Glomerular visceral epithelial cell (primary cell): ENCODE data around the gene SEC24C.
A peak's percentile ranks its signal among the peaks of the same experiment; 100 is the strongest.
"Not testable (repeated sequence)": the region's sequence is repeated elsewhere in the genome, so short reads cannot be mapped to it uniquely, and the experiment has no call there.

Source experiments
- DNase-seq: peaks from one replicate; pipeline ENCODE4 v3.0.0-alpha.2; 2016; ENCODE audit errors: extremely low spot score

Gene SEC24C

DNA sequence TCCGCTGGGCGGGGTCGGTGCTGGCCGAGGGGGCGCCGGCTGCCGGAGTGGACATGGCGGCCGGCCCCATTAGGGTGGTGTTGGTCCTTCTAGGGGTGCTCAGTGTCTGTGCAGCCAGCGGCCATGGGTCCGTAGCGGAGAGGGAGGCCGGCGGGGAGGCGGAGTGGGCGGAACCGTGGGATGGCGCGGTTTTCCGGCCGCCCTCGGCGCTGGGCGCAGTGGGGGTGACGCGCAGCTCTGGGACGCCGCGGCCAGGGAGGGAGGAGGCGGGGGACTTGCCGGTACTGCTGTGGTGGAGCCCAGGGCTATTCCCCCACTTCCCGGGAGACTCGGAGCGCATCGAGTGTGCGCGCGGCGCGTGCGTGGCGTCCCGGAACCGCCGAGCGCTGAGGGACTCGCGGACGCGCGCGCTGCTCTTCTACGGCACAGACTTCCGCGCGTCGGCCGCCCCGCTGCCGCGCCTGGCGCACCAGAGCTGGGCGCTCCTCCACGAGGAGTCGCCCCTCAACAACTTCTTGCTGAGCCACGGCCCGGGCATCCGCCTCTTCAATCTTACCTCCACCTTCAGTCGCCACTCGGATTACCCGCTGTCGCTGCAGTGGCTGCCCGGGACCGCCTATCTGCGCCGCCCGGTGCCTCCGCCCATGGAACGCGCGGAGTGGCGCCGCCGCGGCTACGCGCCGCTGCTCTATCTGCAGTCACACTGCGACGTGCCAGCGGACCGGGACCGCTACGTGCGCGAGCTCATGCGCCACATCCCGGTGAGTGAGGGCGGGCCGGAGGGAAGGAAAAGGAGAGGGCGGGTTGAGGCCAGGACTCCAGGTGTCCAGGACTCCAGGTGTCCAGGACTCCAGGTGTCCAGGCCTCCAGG, 28.3 kb downstream of the SEC24C start:
- DNase-seq, result peak; percentile 84

DNA sequence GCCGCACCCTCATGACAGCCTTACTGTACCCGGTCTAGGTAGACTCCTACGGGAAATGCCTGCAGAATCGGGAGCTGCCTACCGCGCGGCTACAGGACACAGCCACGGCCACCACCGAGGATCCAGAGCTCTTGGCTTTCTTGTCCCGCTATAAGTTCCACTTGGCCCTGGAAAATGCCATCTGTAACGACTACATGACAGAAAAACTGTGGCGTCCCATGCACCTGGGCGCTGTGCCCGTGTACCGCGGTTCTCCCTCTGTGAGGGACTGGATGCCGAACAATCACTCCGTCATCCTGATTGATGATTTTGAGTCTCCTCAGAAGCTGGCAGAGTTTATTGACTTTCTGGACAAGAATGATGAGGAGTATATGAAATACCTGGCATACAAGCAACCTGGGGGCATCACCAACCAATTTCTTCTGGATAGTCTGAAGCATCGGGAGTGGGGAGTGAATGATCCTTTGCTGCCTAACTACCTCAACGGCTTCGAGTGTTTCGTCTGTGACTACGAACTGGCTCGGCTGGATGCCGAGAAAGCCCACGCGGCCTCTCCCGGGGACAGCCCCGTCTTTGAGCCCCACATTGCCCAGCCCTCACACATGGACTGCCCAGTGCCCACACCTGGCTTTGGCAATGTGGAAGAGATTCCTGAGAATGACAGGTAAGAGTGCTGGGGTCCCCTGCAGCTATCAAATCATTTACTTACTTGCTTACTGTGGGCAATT, 29.1 kb downstream of the SEC24C start:
- no peak for DNase-seq

DNA sequence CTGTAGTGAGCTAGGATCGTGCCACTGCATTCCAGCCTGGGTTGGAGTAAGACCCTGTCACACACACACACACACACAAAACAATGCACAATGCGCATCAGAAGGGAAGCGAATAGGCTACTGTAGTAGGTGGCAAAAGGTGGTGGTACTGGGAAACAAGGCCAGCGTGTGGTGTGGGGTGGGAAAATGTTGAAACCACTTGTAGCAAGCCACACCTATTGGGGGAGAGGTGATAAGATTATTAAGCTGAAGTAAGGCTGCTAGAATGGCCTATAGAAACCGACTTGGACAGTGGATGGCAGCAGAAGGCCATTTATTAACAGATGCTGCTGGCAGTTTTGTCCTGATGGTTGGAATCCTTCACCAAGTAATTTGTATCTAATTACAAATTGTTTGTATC, 30.5 kb downstream of the SEC24C start:
- peak; percentile 48 for DNase-seq

DNA sequence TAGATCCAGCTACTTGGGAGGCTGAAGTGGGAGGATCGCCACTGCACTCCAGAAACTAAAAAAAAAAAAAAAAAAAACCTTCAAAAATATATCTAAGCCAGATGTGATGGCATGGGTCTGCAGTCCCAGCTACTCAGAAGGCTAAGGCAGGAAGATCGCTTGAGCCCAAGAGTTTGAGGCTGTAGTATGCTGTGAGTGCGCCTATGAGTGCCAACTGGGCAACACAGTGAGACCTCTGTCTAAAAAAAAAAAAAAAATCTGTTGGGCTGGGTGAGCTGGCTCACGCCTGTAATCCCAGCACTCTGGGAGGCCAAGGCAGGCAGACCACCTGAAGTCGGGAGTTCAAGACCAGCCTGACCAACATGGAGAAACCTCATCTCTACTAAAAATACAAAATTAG, 34.8 kb downstream of the SEC24C start:
- no peak for DNase-seq

DNA sequence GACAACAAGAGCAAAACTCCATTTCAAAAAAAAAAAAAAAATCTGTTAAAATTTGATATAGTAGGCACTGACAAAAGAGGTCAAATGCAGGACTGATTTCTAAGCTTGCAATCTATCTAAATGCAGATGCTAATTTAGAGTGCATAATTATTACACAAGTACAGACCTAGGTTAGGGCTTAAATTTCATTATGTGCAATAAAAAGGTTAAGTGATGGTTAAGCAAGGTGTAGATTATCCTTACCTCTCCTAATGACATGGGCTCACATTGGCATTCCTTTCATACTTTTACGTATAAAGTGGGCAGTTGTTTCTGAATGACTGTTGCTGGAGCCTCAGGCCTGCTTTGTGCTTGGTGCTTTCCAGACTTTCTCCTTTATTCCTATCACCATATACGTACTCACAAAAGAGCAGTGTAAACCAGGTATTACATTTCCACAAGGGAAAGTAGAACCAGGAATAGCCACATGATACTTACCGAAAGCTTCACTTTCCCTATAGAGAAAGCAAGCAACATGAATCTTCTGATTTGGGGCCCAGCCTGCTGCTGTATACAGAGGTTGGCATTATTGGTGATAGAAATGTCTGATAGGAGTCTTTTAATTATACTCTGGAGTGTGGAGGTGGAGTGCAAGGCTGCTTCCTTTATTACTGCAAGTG, 35.5 kb downstream of the SEC24C start:
- no peak for DNase-seq

DNA sequence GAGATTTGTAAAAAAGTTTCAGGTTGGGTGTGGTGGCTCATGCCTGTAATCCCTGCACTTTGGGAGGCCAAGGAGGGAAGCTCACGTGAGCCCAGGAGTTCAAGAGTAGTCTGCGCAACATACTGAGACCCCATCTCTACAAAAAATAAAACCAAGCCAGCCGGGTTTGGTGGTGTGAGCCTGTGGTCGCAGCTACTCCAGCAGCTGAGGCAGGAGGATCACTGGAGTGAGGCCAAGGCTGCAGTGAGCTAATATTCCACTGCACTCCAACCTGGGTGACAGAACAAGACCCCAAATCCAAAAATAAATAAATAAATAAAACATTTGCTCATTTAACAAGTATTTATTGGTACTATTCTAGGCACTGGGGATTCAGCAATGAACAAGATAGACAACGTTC, 36.1 kb downstream of the SEC24C start:
- DNase-seq, result no peak

DNA sequence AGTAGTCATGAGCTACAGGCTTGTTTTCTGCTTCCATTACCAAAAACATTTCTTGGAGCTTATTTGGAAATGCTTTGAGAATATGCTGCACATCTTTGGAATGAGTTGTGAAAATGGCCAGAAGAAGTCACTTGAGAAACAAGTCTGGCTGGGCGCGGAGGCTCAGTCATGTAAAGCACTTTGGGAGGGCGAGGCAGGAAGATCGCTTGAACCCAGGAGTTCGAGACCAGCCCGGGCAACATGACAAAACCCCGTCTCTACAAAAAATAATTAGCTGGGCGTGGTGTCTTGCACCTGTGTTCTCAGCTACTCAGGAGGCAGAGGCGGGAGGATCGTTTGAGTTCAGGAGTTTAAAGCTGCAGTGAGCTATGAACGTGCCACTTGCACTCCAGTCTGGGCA, 36.8 kb downstream of the SEC24C start:
- no peak for DNase-seq

DNA sequence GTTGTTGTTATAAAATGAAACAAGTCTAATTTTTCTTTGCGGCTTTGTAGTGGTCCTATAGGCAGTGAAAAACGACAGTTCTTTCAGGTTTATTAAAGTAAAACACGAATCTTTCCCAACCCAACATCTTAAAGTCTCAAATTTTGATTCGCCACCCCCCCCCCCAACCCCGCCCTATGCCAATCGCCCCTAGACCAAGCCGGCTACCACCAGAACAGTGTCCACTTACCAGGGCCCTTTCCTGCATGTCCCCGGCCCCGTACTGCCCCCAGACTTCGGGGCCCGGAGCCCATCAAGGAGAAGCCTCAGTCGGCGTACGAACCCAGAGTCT, 37.3 kb downstream of the SEC24C start:
- DNase-seq, result no peak

DNA sequence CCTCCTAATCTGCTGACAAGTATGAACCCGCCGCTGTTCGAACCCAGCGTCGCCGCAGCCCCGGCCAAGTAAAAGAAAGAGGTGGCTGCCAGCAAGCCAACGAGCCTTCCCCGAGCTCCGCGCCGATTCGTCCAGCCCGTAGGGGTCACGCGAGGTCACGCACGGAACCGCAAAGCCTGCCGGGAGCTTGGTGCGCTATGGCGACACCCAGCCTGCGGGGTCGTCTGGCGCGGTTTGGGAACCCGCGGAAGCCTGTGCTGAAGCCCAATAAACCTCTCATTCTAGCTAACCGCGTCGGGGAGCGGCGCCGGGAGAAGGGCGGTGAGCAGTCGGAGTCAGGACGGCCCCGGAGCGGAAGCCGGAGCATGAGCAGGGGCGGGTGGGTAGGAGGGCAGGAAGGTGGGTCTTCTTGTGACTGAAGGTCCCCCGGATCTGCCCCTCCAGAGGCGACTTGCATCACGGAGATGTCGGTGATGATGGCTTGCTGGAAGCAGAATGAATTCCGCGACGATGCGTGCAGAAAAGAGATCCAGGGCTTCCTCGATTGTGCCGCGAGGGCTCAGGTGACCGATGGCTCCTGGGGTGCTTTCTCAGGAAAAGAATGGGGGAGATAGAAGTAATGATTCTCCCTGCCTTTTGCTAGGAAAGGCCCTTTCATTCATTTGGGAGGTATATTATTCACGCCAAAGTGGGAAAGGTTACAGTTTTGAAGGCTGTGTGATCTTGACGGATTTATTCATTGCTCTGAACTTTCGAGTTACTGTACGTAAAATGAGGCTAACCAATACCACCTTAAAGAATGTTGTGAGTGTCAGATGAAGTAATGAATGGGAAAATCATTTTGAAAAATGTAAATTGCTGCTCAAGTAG, 37.9 kb downstream of the SEC24C start, which contains the start of gene CHCHD1:
TSS of gene CHCHD1 (plus strand) at position 170 of the 870 bp plus-strand sequence. CDS start at position 198, 28 bp downstream.
- DNase-seq, result peak; percentile 81

DNA sequence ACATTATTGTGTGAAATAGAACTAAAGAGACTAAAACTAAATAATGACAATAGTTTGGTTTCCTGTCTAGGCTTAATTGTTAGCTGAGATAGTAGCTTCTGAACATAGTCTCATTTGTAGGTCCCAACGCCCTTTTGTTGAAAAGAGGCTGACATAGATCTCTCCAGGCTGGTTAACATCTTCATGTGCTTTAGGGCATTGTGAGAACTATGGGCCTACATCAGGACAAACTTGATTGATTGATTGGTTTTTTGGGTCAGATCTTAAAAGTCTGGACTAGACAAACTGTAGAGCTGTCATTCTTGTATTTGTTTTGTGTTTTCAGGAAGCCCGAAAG, 38.5 kb downstream of the SEC24C start:
- no peak for DNase-seq

DNA sequence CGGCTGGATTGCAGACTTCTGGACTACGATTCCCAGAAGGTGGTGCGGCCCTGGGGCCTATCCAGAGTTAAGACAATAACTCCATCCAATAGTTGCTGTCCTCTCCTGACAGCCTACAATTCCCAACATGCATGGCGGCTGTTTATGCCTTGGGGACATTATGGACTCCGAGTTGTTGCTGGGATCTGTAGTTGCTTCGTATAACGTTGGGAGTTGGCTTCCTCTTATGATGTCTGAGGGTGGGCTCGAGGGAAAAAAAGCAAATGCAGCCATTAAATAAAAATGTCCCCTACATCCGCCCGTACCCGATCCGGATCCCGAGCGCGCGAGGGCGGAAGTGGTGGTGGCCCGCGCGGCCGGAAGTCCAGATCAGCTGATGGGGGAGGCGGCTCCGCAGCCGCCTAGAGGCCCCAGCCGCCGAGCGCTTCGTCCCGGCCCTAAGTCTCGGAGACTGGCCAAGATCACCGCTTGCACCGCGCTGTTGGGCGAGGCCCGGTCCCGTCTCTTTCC, 41.1 kb downstream of the SEC24C start, which contains the start of gene ZSWIM8:
TSS of gene ZSWIM8 (plus strand) at position 396 of the 510 bp plus-strand sequence. CDS start 273 bp downstream, outside the sequence.
- DNase-seq, result peak; percentile 87

DNA sequence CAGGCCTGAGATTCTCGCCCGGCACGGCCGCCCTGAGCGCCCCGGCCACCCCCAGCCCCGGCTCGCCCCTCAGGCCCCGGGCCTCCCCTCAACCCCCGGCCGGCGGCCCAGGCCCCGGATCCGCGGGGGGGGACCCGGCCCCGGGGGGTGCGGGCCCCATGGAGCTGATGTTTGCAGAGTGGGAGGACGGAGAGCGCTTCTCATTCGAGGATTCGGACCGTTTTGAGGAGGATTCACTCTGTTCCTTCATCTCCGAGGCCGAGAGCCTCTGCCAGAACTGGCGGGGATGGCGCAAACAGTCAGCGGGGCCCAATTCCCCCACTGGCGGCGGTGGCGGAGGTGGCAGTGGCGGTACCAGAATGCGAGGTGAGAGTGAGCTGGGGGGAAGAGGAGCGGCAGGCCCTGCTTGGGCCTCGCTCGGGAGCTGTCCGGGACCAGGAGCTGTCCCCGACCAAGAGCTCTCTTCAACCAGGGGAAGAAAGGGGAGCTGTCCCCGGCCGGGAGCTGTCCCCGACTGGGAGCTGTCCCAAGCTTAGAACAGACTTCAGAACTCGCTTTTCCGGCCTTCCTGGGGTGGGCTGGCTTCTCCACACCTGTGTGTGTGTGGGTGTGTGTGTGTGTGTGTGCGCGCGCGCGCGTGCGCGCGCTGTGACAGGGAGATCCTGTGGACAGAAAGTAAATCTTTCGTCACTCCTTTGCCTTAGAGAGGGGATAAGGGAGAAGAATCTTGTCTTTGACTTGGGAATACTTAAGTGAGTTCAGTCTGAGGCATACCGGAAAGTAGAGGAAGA, 41.7 kb downstream of the SEC24C start:
- peak; percentile 46 for DNase-seq

DNA sequence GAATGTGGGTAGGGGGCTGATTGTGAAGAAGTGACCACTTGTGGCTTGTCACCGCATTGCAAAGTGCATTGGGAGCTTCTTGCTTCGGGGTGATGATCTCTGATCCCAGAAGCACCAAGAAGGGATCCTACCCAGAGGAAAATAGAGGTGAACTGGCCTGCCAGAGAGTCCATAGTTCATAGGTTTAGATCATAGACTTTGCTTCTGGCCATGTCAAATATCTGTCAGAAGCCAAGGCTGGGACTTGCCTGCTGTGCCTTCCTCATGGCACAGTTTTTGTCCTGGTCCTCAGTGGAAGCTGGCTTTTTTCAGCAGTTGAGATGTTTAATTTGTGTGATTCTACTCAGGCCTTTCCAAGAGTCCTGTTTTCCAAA, 42.3 kb downstream of the SEC24C start:
- DNase-seq, result no peak

DNA sequence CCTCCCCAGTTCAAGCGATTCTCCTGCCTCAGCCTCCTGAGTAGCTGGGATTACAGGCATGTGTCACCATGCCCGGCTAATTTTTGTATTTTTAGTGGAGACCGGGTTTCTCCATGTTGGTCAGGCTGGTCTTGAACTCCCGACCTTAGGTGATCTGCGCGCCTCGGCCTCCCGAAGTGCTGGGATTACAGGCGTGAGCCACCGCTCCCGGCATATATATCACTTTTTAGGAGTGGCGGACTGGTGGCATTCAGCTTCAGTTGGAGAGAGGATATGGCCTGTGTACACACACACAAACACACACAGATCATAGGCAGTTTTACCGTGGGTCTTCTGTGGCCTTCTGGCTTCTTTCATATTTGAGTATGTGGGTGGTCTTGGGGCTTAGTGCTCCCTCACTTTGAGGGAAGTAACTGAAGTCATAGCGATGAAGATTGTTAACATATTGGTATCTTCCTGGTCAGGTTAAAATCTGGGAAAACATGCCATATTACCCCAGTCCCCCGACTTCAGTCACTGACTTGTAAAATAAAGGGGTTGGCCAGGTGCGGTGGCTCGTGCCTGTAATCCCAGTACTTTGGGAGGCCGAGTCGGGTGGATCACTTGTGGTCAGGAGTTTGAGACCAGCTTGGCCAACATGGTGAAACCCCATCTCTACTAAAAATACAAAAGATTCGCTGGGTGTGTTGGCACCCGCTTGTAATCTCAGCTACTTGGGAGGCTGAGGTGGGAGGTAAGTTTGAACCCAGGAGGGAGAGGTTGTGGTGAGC, 43.0 kb downstream of the SEC24C start:
- DNase-seq, result not testable (repeated sequence)

DNA sequence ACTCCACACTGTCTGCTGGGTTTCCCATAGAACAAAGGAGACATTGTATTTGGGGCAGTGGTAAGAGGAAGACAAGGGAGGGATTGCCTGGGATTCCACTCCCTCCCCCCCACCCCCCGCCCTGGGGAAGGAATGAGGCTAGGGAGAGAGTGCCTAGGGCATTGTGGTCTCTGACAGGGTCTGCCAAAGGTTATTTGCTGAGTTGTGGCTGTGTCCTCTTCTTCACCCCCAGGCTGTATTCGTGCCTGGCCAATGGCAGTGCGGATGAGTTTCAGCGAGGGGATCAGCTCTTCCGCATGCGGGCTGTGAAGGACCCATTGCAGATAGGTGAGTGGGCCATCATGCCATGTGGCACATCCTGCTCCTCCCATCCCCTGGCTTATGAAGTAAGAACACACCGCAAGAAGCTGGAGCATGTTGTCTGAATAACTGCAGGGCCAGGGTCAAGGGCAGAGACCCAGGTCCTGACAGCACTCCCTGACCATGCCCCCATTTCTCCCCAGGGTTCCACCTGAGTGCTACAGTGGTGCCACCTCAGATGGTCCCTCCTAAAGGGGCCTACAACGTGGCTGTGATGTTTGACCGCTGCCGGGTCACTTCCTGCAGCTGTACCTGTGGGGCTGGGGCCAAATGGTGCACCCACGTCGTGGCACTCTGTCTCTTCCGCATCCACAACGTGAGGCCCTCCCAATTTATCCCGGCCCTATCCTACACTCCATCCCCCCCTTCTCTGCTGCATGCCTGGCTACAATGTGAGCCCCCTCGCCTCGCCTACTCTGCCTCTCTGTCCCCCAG, 44.9 kb downstream of the SEC24C start:
- no peak for DNase-seq

DNA sequence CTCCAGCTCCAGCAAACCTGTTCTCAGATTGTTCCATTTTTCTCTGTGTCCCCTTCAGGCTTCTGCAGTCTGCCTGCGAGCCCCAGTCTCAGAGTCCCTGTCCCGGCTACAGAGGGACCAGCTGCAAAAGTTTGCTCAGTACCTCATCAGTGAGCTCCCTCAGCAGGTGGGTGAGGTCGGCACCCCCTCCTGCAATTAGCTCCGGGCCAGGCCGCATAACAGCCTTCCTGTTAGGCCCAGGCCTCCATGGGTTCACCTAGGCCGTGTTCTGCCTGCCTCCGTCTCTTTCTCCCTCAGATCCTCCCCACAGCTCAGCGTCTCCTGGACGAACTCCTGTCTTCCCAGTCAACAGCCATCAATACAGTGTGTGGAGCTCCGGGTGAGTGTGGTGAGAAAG, 45.5 kb downstream of the SEC24C start:
- DNase-seq, result no peak

DNA sequence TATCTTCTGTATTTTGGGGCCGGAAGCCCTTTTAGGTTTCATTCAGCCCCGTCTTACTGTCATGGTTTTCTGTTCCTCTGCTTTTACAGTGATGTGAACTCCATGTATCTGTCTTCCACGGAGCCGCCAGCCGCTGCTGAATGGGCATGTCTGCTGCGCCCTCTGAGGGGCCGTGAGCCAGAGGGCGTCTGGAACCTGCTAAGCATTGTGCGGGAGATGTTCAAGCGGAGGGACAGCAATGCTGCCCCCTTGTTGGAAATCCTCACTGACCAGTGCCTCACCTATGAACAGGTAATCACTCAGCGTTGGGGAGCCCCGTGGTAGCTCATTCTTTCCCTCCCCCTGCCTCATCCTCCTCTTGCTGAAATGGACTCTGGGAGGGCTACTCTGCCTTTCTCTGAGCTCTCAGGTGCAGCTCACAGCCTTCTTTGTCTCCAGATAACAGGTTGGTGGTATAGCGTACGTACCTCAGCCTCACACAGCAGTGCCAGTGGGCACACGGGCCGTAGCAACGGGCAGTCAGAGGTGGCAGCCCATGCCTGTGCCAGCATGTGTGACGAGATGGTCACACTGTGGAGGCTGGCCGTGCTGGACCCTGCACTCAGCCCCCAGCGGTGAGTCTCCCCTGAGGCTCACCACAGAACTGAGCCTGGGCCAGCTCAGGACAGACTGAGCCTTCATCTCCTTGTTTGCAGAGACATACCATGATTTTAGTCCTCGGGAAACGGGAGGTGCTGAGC, 46.9 kb downstream of the SEC24C start:
- DNase-seq, result no peak

DNA sequence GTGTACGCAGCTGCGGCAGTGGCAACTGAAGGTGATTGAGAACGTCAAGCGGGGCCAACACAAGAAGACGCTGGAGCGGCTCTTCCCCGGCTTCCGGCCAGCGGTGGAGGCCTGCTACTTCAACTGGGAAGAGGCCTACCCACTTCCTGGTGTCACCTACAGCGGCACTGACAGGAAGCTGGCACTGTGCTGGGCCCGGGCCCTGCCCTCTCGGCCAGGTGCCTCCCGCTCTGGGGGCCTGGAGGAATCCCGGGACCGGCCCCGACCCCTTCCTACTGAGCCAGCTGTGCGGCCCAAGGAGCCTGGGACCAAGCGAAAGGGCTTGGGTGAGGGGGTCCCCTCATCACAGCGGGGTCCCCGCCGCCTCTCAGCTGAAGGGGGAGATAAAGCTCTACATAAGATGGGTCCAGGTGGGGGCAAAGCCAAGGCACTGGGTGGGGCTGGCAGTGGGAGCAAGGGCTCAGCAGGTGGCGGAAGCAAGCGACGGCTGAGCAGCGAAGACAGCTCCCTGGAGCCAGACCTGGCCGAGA, 47.8 kb downstream of the SEC24C start:
- DNase-seq, result no peak
